ENCODE data around the gene ESPL1.

ESPL1 gene

DNA sequence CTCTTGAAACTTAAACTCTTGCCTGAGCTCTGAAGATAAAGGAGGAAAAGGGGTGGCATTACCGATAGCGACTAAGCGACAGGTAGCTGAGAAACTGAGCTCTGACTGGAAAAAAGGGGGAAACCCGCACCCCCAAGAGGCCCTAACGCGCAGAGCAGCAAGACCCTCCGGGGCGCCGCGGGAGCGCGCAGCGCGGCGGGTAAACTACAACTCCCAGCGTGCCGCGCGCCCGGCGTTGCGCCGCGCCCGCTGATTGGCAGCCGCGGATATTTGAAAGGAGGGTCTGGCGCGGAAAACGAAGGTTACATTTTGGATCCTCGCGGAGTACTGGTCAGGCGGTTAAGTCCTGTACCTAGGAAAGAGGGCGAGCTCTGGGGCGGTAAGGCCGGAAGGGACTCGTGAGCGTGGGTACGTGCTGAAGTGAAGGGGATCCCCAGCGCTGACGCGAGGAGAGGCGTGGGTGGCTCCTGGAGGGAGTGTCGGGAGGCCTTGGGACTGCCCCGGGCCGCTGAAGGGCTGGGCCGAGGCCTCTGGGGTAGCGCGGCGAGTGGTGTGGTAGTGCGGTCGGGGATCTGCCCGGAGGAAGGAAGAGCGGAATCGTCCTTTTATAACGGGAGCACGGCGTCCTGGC lies at the start of gene ESPL1:
Gene ESPL1, plus strand, starts transcription at position 301 of the 631 bp plus-strand sequence. CDS start 468 bp downstream, outside the sequence.
- TF ChIP-seq, protein P1, sequence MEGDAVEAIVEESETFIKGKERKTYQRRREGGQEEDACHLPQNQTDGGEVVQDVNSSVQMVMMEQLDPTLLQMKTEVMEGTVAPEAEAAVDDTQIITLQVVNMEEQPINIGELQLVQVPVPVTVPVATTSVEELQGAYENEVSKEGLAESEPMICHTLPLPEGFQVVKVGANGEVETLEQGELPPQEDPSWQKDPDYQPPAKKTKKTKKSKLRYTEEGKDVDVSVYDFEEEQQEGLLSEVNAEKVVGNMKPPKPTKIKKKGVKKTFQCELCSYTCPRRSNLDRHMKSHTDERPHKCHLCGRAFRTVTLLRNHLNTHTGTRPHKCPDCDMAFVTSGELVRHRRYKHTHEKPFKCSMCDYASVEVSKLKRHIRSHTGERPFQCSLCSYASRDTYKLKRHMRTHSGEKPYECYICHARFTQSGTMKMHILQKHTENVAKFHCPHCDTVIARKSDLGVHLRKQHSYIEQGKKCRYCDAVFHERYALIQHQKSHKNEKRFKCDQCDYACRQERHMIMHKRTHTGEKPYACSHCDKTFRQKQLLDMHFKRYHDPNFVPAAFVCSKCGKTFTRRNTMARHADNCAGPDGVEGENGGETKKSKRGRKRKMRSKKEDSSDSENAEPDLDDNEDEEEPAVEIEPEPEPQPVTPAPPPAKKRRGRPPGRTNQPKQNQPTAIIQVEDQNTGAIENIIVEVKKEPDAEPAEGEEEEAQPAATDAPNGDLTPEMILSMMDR (IDR thresholded peaks at IDR 0.05; ENCODE audit: extremely low read depth, missing control alignments): no peak
- DNase-seq (ENCODE audit: low spot score): peak; percentile 89

DNA sequence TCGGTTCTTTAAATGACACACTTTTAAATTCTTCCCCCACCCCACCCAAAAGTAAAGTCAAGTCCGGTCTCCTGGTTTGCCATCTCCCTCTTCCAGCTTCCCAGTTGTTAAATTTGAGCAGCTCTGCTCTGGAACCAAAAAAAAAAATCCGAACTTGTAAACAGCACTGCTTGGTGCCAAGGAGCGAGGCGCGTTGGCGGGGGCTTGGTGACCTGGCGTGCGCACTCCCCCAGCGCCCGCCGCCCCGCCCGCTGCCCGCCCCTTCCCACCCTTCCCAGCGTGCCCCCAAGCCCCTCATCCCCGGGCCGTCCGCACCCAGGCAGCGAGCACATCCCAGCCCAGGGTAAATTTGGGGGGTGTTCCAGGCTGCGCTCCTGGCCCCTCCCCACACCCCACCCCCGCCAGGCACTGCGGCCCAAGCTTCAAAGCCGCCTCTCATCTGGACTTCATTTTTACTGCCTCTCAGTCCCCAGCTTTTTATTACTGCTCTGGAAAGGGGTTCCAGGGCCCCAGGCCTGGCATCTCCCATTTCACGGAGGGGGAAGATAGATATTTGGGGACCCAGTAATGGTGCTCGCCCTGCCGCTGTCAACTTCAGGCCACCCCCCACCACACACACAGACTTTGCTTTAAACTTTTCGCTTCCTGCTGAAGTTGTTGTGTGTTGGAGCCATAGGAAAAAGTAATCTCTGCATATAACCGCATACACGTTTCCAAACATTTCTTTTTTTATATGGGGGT lies 49.4 kb upstream of the ESPL1 start:
- TF ChIP-seq, protein P1 (IDR thresholded peaks at IDR 0.05; ENCODE audit: extremely low read depth, missing control alignments): no peak

DNA sequence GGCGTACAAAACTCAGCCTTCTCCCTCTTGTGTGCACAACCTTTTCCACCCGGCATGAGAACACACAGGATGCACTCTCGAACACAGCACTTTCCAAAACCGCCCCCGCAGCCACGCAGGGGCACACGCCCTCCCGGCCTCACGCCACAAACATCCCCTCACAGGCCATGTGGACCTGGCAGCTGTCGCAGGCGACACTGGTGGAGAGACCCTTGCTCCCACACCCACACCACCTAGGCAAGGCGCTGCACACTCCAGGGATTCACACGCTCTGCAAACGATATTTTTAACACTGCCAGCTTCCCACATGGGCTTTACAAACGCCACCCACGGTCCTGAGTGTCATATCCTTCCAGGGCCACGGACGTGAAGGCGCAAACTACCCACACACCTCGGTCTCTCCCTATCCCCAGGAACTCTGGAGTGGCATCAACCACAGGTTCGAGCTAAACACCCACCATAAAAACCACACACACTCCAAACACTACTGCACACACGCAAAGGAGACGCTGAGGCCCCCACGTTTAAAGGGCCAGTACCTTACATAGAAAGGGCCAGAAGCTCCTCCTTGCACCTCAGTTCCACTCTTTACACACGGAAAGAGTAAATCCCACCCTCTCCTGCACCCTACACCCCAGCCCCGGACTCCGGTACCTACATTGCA lies 48.7 kb upstream of the ESPL1 start:
- TF ChIP-seq, protein P1 (IDR thresholded peaks at IDR 0.05; ENCODE audit: extremely low read depth, missing control alignments): no peak
- DNase-seq (ENCODE audit: low spot score): peak; percentile 79

More for the DNA sequence above, 49.4 kb upstream of the ESPL1 start:
- no peak for DNase-seq (ENCODE audit: low spot score)

DNA sequence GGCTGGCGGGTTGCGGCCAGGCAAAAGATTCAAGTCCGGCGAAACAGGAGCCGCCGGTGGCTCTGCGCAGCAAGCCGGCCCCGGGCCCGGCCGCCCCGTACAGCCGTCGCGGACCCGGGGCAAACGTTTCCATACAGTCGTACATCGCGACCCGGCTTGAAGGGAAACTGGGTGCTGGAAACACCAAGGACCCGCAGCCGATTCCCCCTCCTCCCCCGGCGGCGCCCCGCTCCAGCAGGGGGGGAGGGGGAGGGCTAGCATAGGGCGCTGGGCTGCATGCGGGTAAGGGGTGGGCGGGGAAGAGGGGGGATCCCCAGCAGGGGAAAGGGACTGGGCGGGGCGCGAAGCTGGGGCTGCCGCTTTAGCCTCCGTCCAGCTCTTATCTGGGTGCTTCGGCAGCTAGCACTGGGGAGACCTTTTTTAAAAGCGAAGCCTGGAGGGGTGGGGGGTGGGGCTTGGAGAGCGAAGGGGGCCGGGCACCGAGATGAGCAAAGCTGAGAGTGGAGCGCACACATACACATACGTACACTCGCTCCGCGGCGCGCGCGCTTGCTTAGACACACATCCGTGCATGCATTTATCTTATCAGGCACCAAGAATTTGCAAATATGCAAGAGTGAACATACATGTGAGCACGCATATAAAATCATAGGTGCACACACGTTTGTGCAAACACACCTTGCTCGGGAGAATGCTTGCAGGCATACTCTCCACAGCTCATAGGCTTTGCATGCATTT lies 48.0 kb upstream of the ESPL1 start:
- TF ChIP-seq, protein P1 (IDR thresholded peaks at IDR 0.05; ENCODE audit: extremely low read depth, missing control alignments): no peak
- peak; percentile 93 for DNase-seq (ENCODE audit: low spot score)

DNA sequence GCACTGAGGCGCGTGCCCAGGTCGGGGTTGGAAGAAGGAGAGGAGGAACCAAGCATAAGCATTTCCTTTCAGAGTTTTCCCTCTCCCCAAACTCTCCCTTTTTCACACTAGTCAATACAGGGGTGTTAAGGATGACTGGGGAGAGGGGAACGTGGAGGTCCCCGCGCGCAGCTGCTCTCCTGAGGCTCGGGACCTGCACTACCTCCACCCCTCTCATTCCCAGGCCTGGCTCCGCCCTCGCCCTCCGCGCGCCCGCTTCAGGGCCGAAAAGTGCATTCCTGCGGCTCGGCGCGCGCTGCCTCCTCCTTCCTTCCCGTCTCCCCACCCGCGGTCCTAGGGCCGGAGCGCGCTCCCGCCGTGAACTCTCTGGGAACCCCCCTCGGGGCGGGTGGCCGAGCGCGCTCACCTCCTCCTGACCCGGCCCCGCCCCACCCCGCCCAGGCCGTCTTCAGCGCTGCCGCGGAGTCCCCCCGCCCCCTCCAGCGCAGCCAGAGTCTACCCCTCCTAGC lies 47.4 kb upstream of the ESPL1 start:
- peak; percentile 98 for DNase-seq (ENCODE audit: low spot score)
- TF ChIP-seq, protein P1 (IDR thresholded peaks at IDR 0.05; ENCODE audit: extremely low read depth, missing control alignments): no peak

DNA sequence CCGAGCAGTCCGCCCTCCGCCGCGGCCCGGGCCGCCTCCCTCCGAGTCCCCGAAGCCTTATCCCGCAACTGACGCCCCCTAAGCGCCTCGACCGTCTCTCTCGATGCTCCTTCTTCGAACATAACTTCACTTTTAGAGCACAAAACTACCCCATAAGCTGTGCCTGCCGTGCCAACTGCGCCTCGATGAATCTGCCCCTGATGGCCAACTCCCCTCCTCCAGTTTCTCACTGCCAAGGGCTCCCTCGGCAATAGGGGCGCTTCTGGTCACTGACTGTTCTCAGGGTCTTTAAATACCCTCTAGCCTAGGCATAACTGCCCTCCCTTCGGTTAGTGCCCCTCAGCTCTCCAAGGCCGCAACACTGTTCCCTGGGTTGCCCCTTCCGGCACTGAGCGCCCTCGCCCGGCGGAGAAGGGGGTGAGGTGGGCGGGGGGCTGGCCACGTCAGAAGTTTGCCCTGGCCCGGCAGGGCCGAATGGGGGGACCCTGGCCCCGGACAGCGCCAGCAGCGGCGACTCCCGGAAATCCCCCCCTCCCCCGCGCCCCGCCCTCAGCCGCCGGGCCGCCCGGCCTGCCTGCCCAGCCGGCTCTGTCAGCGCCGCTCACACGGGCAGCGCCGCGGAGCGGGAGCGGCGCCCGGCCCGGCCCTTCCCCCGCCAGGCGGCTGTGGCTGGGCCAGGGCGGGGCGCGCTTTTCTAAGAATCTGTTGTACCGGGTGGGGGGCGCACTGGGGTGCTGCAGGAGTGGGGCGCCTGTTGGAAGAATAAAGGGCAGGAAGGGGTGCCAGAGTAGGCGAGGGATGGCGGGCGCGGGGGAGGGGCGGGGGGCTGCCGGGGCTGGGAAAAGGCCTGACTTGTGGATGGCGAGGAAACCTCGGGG lies 46.7 kb upstream of the ESPL1 start:
- TF ChIP-seq, protein P1 (IDR thresholded peaks at IDR 0.05; ENCODE audit: extremely low read depth, missing control alignments): no peak

More for the DNA sequence above, 46.7 kb upstream of the ESPL1 start:
- DNase-seq (ENCODE audit: low spot score): peak; percentile 88
